BLaER1 treated with 17β-estradiol and CSF1 and Interleukin-3, amounts not matched to agents 10 nM and 100 nM (cell line): ENCODE measurements around the gene RRAD.
A peak's percentile ranks its signal among the peaks of the same experiment; 100 is the strongest.
"Not testable (repeated sequence)": the region's sequence is repeated elsewhere in the genome, so short reads cannot be mapped to it uniquely, and the experiment has no call there.

Experiments used
- H3K27ac ChIP-seq, 11 experiments: shearing (Covaris generic); formaldehyde crosslinking; 2 replicates each; pipeline ENCODE4 v1.8.1; 2022
- H3K27me3 ChIP-seq, 11 experiments: shearing (Covaris generic); formaldehyde crosslinking; 2 replicates each; pipeline ENCODE4 v1.8.1; 2022
- H3K36me3 ChIP-seq, 11 experiments: shearing (Covaris generic); formaldehyde crosslinking; 2 replicates each; pipeline ENCODE4 v1.8.1; 2022
- H3K4me1 ChIP-seq, 10 experiments: shearing (Covaris generic); formaldehyde crosslinking; 2 replicates each; pipeline ENCODE4 v1.8.1; 2022
- H3K4me2 ChIP-seq, 11 experiments: shearing (Covaris generic); formaldehyde crosslinking; 2 replicates each; pipeline ENCODE4 v1.8.1; 2022
- H3K4me3 ChIP-seq, 10 experiments: shearing (Covaris generic); formaldehyde crosslinking; 2 replicates each; pipeline ENCODE4 v1.8.1; 2022
- H3K9ac ChIP-seq, 11 experiments: shearing (Covaris generic); formaldehyde crosslinking; 2 replicates each; pipeline ENCODE4 v1.8.1; 2022
- H3K9me3 ChIP-seq, 11 experiments: shearing (Covaris generic); formaldehyde crosslinking; replicated peaks in 1 of 11; 2 replicates each; pipeline ENCODE4 v1.8.1; 2022
- H4K20me1 ChIP-seq, 11 experiments: shearing (Covaris generic); formaldehyde crosslinking; 2 replicates each; pipeline ENCODE4 v1.8.1; 2022
- Cebpa-rat ChIP-seq, 11 experiments: shearing (Covaris generic); IDR thresholded peaks; 2 replicates each; pipeline ENCODE4 v1.8.1; 2022

RRAD gene

DNA sequence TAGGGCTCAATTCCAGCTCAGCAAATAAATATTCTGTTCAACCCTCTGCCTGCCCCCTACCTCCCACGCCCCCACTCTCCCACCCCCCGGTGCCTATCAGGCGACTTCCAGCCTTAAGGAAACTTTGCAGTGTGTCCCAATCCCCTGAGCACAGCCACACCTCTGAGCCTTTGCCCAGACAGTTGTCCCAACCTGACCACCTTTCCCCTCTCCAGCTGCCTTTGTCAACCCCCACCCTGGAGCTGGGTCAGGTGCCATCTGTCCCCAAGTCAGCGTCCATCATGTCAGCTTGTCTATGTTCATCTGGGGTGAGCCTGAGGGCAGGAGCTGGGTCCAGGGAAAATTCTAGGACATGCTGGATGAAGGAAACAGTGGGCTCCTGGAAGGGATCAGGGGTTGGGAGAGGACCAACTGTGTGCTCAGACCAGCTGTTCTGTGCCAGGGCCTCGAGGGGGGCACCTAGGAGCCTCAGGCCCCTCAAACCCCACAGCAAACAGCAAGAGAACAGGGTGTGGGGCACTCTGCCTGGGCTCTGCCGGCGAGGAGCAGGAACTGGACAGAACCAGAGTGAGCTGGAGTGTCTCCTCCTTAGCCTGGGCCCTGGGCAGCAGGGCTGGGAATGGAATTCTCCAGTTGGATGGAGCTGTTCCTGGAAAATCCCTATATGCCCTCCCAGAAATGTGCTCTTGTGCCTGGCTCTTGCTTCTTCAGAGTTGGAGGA, 24.5 kb downstream of the RRAD start:
- H3K4me1 ChIP-seq = peaks cover 32 to 73% (median 67%) of the 10 kb centered on the region in 10 experiments
- no peaks in the 10 kb centered on the region for H3K27me3 ChIP-seq
- H4K20me1 ChIP-seq = peaks cover 0 to 4% (median 0%) of the 10 kb centered on the region in 11 experiments; a peak in 3 of 22 replicates
- no peak for TF ChIP-seq Cebpa-rat (IDR thresholded peaks at IDR 0.05)
- no peaks in the 10 kb centered on the region for H3K9me3 ChIP-seq
- peak overlapping the region in 6 of 11 experiments; percentile 32 to 90 (median 76); a peak in 8 of 22 replicates for H3K4me2 ChIP-seq
- no peak overlapping the region for H3K4me3 ChIP-seq
- no peak overlapping the region; a peak in 1 of 22 replicates for H3K9ac ChIP-seq
- no peaks in the 10 kb centered on the region for H3K36me3 ChIP-seq
- H3K27ac ChIP-seq = no peak overlapping the region

GRCh38 chr16:66899945-66900710, 25.2 kb downstream of the RRAD start:
- Histone ChIP-seq H3K4me2 (peak overlapping the region; percentile 24 to 90 (median 62)), H3K4me3 (no peak overlapping the region), H3K4me1 (peaks cover 32 to 73% (median 68%) of the 10 kb centered on the region in 10 experiments), H3K9ac (peak overlapping the region in 6 of 11 experiments; percentile 19 to 52 (median 30); a peak in 6 of 22 replicates), H3K36me3 (no peaks in the 10 kb centered on the region), H4K20me1 (peaks cover 0 to 8% (median 0%) of the 10 kb centered on the region in 11 experiments; a peak in 4 of 22 replicates), H3K9me3 (no peaks in the 10 kb centered on the region), H3K27me3 (no peaks in the 10 kb centered on the region), H3K27ac (peak overlapping the region in 5 of 11 experiments; percentile 14 to 35 (median 21); a peak in 4 of 22 replicates)
- TF ChIP-seq Cebpa-rat (IDR thresholded peaks at IDR 0.05) = no peak

GRCh38 chr16:66899310-66899944, 25.9 kb downstream of the RRAD start:
- Histone ChIP-seq H3K4me2 (peak overlapping the region; percentile 24 to 90 (median 62); a peak in 21 of 22 replicates), H3K4me3 (no peak overlapping the region), H3K9ac (peak overlapping the region in 5 of 11 experiments; percentile 11 to 31 (median 27); a peak in 3 of 22 replicates), H3K9me3 (no peaks in the 10 kb centered on the region), H4K20me1 (peaks cover 0 to 14% (median 0%) of the 10 kb centered on the region in 11 experiments; a peak in 7 of 22 replicates), H3K36me3 (no peaks in the 10 kb centered on the region), H3K27ac (peak overlapping the region in 4 of 11 experiments; percentile 14 to 35 (median 18); a peak in 3 of 22 replicates), H3K4me1 (peaks cover 30 to 71% (median 64%) of the 10 kb centered on the region in 10 experiments), H3K27me3 (no peaks in the 10 kb centered on the region)
- TF ChIP-seq Cebpa-rat (IDR thresholded peaks at IDR 0.05) = peak in 7 of 11 experiments; percentile 36 to 78 (median 61); a peak in 7 of 22 replicates

DNA sequence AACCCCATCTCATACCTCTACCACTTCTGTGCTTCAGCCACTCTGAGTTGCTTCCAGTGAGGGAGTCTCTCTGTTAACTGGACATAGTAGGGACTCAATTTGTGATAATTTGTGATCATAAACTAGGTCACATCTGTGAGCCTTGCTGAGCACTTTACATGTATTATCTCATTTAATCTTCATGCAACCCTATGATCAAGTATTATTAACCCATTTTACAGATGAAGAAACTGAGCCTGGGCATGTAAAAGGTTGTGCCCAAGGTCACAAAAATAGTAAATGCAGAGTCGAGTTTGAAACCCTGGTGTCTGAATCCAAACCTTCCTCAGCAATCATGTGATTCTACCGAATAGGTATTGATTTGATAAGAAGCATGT, 26.4 kb downstream of the RRAD start:
- no peak overlapping the region for H3K27ac ChIP-seq
- no peaks in the 10 kb centered on the region for H3K27me3 ChIP-seq

DNA sequence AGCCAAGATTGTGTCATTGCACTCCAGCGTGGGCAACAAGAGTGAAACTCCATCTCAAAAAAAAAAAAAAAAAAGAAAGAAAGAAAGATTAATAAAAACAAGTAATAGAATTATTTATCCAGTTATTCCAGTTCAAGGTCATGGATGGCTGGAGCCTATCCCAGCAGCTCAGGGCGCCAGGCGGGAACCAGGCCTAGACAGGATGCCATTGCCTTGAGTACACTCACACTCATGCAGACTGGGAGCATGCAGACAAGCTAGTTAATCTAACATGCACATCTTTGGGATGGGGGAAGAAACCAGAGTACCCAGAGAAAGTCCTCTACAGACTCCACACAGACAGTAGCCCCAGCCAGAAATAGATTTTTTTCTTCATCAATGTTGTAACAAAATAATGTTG, 27.1 kb downstream of the RRAD start:
- Histone ChIP-seq H3K36me3 (no peaks in the 10 kb centered on the region), H3K27me3 (no peaks in the 10 kb centered on the region), H3K9ac (no peak overlapping the region), H3K4me2 (no peak overlapping the region), H3K4me3 (no peak overlapping the region), H3K27ac (no peak overlapping the region), H3K4me1 (peaks cover 18 to 59% (median 53%) of the 10 kb centered on the region in 10 experiments), H4K20me1 (peaks cover 0 to 21% (median 0%) of the 10 kb centered on the region in 11 experiments; a peak in 7 of 22 replicates), H3K9me3 (no peaks in the 10 kb centered on the region)
- TF ChIP-seq Cebpa-rat (IDR thresholded peaks at IDR 0.05) = no peak

More for the DNA sequence above, 26.4 kb downstream of the RRAD start:
- no peak for TF ChIP-seq Cebpa-rat (IDR thresholded peaks at IDR 0.05)
- no peak overlapping the region for H3K4me3 ChIP-seq
- H3K9me3 ChIP-seq = no peaks in the 10 kb centered on the region
- no peak overlapping the region for H3K4me2 ChIP-seq
- H3K36me3 ChIP-seq = no peaks in the 10 kb centered on the region
- H3K9ac ChIP-seq = no peak overlapping the region
- H4K20me1 ChIP-seq = peaks cover 0 to 19% (median 0%) of the 10 kb centered on the region in 11 experiments; a peak in 7 of 22 replicates
- peaks cover 25 to 66% (median 59%) of the 10 kb centered on the region in 10 experiments for H3K4me1 ChIP-seq

GRCh38 chr16:66896682-66897081, 28.7 kb downstream of the RRAD start:
- not testable (repeated sequence) for H3K27ac ChIP-seq, H3K9ac ChIP-seq, H3K9me3 ChIP-seq, H3K27me3 ChIP-seq, H3K4me3 ChIP-seq, H3K36me3 ChIP-seq
- peak overlapping the region in 2 of 11 experiments; percentile 52 to 56; a peak in 2 of 22 replicates for H3K4me2 ChIP-seq
- peaks cover 0 to 25% (median 6%) of the 10 kb centered on the region in 11 experiments; a peak in 8 of 22 replicates for H4K20me1 ChIP-seq
- peaks cover 19 to 51% (median 47%) of the 10 kb centered on the region in 10 experiments for H3K4me1 ChIP-seq

DNA sequence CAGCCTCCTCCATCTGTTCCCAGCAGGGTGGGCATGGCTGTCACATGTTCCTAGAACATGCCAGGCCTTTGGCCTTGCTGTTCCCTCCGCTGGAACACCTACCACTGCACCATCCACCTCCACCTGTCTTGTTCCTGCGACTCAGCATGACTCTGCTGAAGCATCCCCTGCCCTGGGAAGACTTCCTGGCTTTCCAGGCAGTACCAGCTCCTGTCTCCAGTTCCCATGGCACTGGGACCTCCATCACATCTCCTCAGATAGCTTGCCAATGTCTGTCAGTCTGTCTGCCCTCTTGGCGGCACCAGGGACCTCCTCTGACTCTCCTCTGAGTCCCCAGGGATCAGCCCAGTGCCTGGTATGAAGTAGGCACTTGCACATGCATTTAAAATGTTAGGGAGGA, 29.3 kb downstream of the RRAD start:
- no peak overlapping the region for H3K27ac ChIP-seq
- H3K4me2 ChIP-seq = peak overlapping the region in 9 of 11 experiments; percentile 32 to 69 (median 56); a peak in 16 of 22 replicates
- peak overlapping the region in 5 of 11 experiments; percentile 8 to 47 (median 24); a peak in 5 of 22 replicates for H3K9ac ChIP-seq
- H3K9me3 ChIP-seq = no peaks in the 10 kb centered on the region
- H3K4me1 ChIP-seq = peaks cover 19 to 48% (median 42%) of the 10 kb centered on the region in 10 experiments
- H4K20me1 ChIP-seq = peaks cover 0 to 32% (median 11%) of the 10 kb centered on the region in 11 experiments; a peak in 10 of 22 replicates
- no peak overlapping the region for H3K4me3 ChIP-seq
- no peaks in the 10 kb centered on the region for H3K27me3 ChIP-seq
- TF ChIP-seq Cebpa-rat (IDR thresholded peaks at IDR 0.05) = no peak
- H3K36me3 ChIP-seq = peaks cover 0 to 11% (median 4%) of the 10 kb centered on the region in 11 experiments; a peak in 6 of 22 replicates

DNA sequence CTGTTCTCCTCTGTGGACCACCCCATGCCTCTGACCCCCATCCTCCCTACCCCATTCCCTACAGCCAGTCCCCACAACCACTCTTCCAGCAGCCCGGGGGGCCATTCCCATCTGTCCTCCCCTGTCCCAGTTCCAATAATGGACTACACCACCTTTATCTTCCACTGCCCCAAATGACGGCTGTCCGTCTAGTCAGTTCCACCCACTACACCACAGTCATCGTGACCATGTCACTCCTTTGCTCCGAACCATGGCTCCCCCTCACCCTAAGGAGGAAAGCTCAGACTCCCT, 29.7 kb downstream of the RRAD start:
- H4K20me1 ChIP-seq = peaks cover 0 to 36% (median 13%) of the 10 kb centered on the region in 11 experiments; a peak in 13 of 22 replicates
- no peak overlapping the region for H3K27ac ChIP-seq
- peaks cover 19 to 45% (median 41%) of the 10 kb centered on the region in 10 experiments for H3K4me1 ChIP-seq
- no peak overlapping the region for H3K4me3 ChIP-seq
- H3K9me3 ChIP-seq = no peaks in the 10 kb centered on the region
- peak overlapping the region in 6 of 11 experiments; percentile 8 to 47 (median 30); a peak in 9 of 22 replicates for H3K9ac ChIP-seq
- H3K36me3 ChIP-seq = peaks cover 0 to 15% (median 4%) of the 10 kb centered on the region in 11 experiments; a peak in 7 of 22 replicates
- H3K4me2 ChIP-seq = peak overlapping the region in 9 of 11 experiments; percentile 32 to 69 (median 56); a peak in 17 of 22 replicates
- H3K27me3 ChIP-seq = no peaks in the 10 kb centered on the region
- no peak for TF ChIP-seq Cebpa-rat (IDR thresholded peaks at IDR 0.05)
